ENCODE data around the gene MAP4. TPM values are rescaled to one million over a fixed set of nuclear protein-coding genes. Genes with fewer than 3 reads are reported as not detected.

MAP4 gene
- total RNA-seq, 1 donor from 2014 or later, result 150 TPM

DNA sequence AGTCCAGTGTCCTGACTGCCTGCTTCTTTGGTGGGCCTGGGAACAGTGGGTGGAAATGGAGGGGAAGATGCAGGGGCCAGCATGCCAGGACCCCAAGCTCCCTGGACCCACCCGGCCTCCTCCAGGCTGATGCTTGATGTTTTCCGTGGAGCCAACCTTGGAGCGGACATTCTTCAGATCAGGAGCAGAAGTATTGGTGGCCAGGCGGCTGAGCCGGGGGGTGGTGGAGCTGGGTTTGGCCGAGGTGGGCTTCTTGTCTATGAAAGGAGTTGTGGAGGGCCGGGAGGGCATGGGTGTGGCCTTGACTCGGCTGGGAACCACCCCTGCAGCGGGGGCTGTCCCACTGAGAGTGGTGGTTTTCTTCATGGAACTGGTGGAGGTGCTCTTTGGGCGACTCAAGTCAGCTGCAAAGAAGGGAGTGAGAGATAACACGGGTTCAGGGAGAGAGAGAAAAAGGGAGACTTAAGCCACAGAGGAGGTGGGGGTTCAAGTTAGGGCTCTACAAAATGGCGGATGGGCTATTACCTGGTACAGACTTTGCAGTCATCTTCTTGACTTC, 145.4 kb downstream of the MAP4 start:
- H3K27ac Mint-ChIP-seq (ENCODE audit: unreplicated experiment), result peak overlapping the region; percentile 82
- H3K9me3 Mint-ChIP-seq, result no peaks in the 10 kb centered on the region
- peaks cover 19% of the 10 kb centered on the region for H3K36me3 Mint-ChIP-seq (ENCODE audit: low read depth)
- H3K4me3 Mint-ChIP-seq, result no peak overlapping the region
- no peak for DNase-seq (ENCODE audit: low read depth, low spot score)
- TF ChIP-seq, protein P1, sequence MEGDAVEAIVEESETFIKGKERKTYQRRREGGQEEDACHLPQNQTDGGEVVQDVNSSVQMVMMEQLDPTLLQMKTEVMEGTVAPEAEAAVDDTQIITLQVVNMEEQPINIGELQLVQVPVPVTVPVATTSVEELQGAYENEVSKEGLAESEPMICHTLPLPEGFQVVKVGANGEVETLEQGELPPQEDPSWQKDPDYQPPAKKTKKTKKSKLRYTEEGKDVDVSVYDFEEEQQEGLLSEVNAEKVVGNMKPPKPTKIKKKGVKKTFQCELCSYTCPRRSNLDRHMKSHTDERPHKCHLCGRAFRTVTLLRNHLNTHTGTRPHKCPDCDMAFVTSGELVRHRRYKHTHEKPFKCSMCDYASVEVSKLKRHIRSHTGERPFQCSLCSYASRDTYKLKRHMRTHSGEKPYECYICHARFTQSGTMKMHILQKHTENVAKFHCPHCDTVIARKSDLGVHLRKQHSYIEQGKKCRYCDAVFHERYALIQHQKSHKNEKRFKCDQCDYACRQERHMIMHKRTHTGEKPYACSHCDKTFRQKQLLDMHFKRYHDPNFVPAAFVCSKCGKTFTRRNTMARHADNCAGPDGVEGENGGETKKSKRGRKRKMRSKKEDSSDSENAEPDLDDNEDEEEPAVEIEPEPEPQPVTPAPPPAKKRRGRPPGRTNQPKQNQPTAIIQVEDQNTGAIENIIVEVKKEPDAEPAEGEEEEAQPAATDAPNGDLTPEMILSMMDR (conservative IDR thresholded peaks at IDR 0.05), result no peak
- no peaks in the 10 kb centered on the region for H3K27me3 Mint-ChIP-seq (ENCODE audit: low read depth)
- peaks cover 8% of the 10 kb centered on the region for H3K4me1 Mint-ChIP-seq

DNA sequence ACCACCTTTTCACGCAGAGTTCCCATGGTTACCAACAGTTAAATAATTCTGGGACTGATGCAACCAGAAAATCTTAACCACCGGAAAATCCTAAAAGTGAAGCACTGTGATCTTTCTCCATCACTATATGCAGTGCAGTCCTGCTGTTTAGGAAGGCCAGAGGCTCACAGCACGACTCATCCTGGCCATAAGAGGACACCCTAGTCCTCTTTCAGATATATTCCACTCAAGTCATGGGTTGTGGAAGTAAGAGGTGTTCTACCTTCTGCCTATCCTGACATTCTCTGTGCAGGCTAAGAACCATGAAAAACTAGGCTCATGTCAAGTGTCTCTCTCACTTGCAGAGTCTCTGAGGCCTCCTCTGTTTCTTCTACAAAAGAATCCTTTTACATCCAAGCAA, 146.1 kb downstream of the MAP4 start:
- TF ChIP-seq, protein P1 (conservative IDR thresholded peaks at IDR 0.05), result no peak
- Mint-ChIP-seq H3K27ac (ENCODE audit: unreplicated experiment) (no peak overlapping the region), H3K36me3 (ENCODE audit: low read depth) (peaks cover 21% of the 10 kb centered on the region)

DNA sequence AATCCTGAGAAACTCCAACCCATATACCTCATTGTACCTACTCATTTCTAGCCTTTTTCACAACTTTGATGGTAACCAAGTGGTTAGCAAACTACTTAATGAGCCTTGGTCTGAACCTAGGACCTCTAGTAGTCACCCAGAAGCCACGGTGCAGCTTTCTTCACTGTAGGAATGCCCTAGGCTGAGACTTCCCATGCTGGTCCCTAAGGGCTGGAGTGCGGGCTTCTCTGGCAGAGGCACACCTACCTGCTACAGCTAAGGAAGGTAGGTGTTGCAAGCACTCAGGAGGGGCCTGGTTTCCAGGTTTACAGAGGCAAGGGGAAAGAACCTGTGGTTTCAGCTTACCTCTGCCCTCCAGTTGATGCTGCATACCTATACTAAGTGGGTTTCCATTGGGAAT, 147.9 kb downstream of the MAP4 start:
- no peak for DNase-seq (ENCODE audit: low read depth, low spot score)
- Mint-ChIP-seq H3K27me3 (ENCODE audit: low read depth) (no peaks in the 10 kb centered on the region), H3K27ac (ENCODE audit: unreplicated experiment) (no peak overlapping the region), H3K4me3 (no peak overlapping the region), H3K4me1 (no peaks in the 10 kb centered on the region), H3K36me3 (ENCODE audit: low read depth) (peaks cover 22% of the 10 kb centered on the region), H3K9me3 (no peaks in the 10 kb centered on the region)
- TF ChIP-seq, protein P1 (conservative IDR thresholded peaks at IDR 0.05), result no peak

More for the DNA sequence above, 146.1 kb downstream of the MAP4 start:
- Mint-ChIP-seq H3K27me3 (ENCODE audit: low read depth) (no peaks in the 10 kb centered on the region), H3K9me3 (no peaks in the 10 kb centered on the region), H3K4me3 (no peak overlapping the region), H3K4me1 (peaks cover 5% of the 10 kb centered on the region)
- no peak for DNase-seq (ENCODE audit: low read depth, low spot score)

DNA sequence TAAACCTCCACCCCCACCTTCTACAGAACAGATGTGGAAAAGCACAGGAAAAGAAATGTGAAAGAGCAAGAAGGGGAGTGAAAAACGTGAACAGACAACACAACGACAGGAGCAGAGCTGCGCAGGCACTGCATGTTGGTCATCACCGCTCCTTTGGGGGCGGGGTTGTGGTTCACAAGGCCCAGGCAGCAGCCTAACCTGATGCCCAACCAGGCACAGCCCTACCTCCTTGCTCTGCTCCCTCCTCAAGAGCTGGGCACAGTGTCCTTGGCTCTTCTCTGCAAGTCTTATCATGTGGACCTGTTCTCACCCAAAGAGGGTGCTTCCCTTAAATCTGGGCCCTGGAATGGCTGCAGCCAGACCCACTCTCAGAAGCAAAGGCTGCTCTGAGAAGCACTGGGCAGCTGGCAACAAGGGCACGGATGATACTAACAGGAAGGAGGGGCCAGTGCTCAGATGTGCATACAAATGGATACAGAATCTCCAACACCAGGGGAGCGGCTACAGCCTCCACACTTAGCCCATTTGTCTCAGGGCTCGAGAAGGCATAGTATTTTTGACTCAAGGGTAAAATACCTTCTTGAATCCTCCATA, 148.7 kb downstream of the MAP4 start:
- Mint-ChIP-seq H3K4me3 (no peak overlapping the region), H3K4me1 (no peaks in the 10 kb centered on the region), H3K27ac (ENCODE audit: unreplicated experiment) (no peak overlapping the region), H3K36me3 (ENCODE audit: low read depth) (peaks cover 22% of the 10 kb centered on the region), H3K9me3 (no peaks in the 10 kb centered on the region), H3K27me3 (ENCODE audit: low read depth) (no peaks in the 10 kb centered on the region)
- TF ChIP-seq, protein P1 (conservative IDR thresholded peaks at IDR 0.05), result no peak
- DNase-seq (ENCODE audit: low read depth, low spot score), result no peak

DNA sequence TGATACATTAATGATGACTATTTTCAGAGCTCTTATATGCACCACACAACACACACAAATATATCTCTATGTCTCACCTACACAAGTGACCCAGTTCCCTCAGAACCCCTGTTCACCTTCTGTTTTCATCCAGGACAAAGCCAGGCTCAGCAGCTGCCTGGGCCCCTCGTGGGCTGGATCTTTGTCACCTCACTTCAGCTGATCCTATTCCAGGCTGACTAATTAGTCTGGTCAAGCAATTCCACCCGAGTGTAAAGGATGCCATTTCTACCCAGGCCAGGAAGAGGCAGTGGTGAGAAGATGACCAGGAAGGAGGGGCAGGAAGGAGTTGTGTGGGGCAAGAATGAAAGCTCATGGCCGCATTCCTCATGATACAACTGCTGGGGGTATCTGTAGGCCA, 151.0 kb downstream of the MAP4 start:
- peak overlapping the region; percentile 91 for H3K27ac Mint-ChIP-seq (ENCODE audit: unreplicated experiment)
- no peak for DNase-seq (ENCODE audit: low read depth, low spot score)
- no peaks in the 10 kb centered on the region for H3K9me3 Mint-ChIP-seq
- TF ChIP-seq, protein P1 (conservative IDR thresholded peaks at IDR 0.05), result no peak
- no peak overlapping the region for H3K4me3 Mint-ChIP-seq
- peaks cover 19% of the 10 kb centered on the region for H3K36me3 Mint-ChIP-seq (ENCODE audit: low read depth)
- no peaks in the 10 kb centered on the region for H3K4me1 Mint-ChIP-seq
- H3K27me3 Mint-ChIP-seq (ENCODE audit: low read depth), result no peaks in the 10 kb centered on the region

Data from neural crest cell (in vitro differentiated cells).